ENCODE measurements around the gene HLF. TPM values are rescaled to one million over a fixed set of nuclear protein-coding genes. Genes with fewer than 3 reads are reported as not detected.
A peak's percentile ranks its signal among the peaks of the same experiment; 100 is the strongest.

The HLF gene
- total RNA-seq, 1 donor from 2014 or later: 0.26 TPM

- H3K4me3 ChIP-seq (ENCODE audit: low read depth, low read length): no peak overlapping the region
- peak; percentile 76 for DNase-seq (ENCODE audit: low read depth)
- no peak for FAIRE-seq
Measured at GRCh38 chr17:55273579-55274354, 9.0 kb downstream of the HLF start.

DNA sequence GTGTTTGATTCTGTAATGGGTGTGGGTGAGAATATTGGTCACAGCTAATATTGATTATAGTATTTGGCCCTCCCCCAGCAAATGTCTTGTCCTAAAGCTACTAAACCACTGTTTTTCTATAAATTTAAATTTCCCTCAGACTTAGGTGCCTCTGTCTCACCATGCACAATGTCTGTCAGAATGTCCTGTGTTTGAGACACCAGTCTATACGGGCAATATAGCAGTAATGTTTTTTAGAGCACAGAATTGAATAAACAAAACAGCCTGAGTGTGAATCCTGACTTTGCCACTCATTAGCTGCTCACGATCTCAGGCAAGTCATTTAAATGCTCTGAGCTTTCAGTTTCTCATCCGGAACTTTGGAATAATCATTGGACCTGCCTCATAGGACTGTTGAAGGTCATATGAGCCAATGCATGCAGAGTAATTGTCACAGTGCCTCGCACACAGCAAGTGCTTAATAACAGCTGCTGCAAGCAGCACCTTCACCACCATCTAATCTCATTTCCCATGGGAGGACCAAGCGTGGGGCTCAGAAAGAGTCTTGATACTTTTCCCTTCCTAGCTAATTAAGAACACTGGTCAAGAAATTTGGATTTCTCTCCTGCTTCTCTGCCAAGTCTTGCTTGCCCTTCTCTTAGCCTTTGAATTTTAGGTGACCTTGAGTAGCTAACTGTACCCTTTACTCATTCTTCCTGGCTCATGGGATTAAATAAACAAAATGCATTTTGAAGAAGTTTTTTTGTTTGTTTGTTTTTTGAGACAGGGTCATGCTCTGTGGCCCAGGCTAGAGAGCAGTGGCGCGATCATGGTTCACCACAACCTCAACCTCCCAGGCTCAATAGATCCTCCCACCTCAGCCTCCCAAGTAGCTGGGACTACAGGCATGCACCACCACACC, 9.8 kb downstream of the HLF start:
- Histone ChIP-seq H3K36me3 (ENCODE audit: control insufficient read depth, insufficient read depth, low read length) (no peaks in the 10 kb centered on the region), H3K4me3 (ENCODE audit: low read depth, low read length) (no peak overlapping the region)

More at GRCh38 chr17:55273579-55274354, 9.0 kb downstream of the HLF start:
- H3K36me3 ChIP-seq (ENCODE audit: control insufficient read depth, insufficient read depth, low read length): no peaks in the 10 kb centered on the region
- no peaks in the 10 kb centered on the region for H3K27me3 ChIP-seq (ENCODE audit: control insufficient read depth, insufficient read depth, low read length)
- TF ChIP-seq, protein P1, sequence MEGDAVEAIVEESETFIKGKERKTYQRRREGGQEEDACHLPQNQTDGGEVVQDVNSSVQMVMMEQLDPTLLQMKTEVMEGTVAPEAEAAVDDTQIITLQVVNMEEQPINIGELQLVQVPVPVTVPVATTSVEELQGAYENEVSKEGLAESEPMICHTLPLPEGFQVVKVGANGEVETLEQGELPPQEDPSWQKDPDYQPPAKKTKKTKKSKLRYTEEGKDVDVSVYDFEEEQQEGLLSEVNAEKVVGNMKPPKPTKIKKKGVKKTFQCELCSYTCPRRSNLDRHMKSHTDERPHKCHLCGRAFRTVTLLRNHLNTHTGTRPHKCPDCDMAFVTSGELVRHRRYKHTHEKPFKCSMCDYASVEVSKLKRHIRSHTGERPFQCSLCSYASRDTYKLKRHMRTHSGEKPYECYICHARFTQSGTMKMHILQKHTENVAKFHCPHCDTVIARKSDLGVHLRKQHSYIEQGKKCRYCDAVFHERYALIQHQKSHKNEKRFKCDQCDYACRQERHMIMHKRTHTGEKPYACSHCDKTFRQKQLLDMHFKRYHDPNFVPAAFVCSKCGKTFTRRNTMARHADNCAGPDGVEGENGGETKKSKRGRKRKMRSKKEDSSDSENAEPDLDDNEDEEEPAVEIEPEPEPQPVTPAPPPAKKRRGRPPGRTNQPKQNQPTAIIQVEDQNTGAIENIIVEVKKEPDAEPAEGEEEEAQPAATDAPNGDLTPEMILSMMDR (IDR thresholded peaks at IDR 0.05; ENCODE audit: insufficient read depth, low read length, severe bottlenecking): no peak

GRCh38 chr17:55275894-55276804, 11.4 kb downstream of the HLF start:
- FAIRE-seq (no peak), DNase-seq (ENCODE audit: low read depth) (peak; percentile 76)
- TF ChIP-seq, protein P1 (IDR thresholded peaks at IDR 0.05; ENCODE audit: insufficient read depth, low read length, severe bottlenecking): no peak
- Histone ChIP-seq H3K36me3 (ENCODE audit: control insufficient read depth, insufficient read depth, low read length) (no peaks in the 10 kb centered on the region), H3K4me3 (ENCODE audit: low read depth, low read length) (no peak overlapping the region), H3K27me3 (ENCODE audit: control insufficient read depth, insufficient read depth, low read length) (no peaks in the 10 kb centered on the region)

More for the DNA sequence above, 9.8 kb downstream of the HLF start:
- TF ChIP-seq, protein P1 (IDR thresholded peaks at IDR 0.05; ENCODE audit: insufficient read depth, low read length, severe bottlenecking): no peak
- no peak for FAIRE-seq
- DNase-seq (ENCODE audit: low read depth): no peak
- H3K27me3 ChIP-seq (ENCODE audit: control insufficient read depth, insufficient read depth, low read length): no peaks in the 10 kb centered on the region

DNA sequence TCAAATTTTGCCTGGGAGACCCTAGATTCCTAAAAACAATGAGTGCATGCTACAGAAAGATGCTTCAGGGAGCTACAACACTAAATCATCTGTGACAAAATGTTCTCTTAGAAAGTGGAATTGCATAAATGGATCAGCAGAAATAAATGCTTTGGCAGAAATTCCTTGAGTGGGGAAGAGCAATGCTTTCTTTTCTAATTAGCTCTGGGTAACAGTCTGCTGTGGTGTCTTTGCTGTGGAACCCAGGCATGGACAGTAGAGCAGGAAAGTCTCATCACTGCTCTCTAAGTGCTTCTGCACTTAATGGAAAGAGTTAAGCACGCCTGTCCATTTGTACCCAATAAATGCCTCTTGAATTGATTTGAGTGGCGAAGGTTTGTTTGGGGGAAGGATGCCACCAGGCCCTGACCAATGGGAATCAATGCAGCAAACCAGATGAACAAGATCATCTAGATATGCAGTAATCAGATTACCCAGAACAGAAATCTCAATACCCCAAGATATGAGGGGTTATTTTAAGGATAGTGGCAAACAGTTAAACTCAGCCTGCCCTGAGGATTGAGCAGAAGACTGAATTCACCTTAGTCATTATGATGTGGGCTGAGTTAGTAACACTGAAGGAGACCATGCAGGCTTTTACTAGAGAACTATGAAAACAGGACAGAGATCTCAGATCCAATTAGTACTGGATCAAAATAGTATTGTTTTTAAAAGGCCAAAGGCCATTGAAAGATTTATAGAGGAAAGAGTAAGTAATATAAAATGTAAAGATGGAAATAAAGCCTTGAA, 13.6 kb downstream of the HLF start:
- H3K4me3 ChIP-seq (ENCODE audit: low read depth, low read length): no peak overlapping the region
- H3K27me3 ChIP-seq (ENCODE audit: control insufficient read depth, insufficient read depth, low read length): no peaks in the 10 kb centered on the region
- FAIRE-seq: no peak
- H3K36me3 ChIP-seq (ENCODE audit: control insufficient read depth, insufficient read depth, low read length): no peaks in the 10 kb centered on the region
- TF ChIP-seq, protein P1 (IDR thresholded peaks at IDR 0.05; ENCODE audit: insufficient read depth, low read length, severe bottlenecking): no peak
- DNase-seq (ENCODE audit: low read depth): no peak

GRCh38 chr17:55279203-55279602, 14.4 kb downstream of the HLF start:
- H3K27me3 ChIP-seq (ENCODE audit: control insufficient read depth, insufficient read depth, low read length): no peaks in the 10 kb centered on the region
- DNase-seq (ENCODE audit: low read depth): no peak
- no peak for FAIRE-seq

More at GRCh38 chr17:55279203-55279602, 14.4 kb downstream of the HLF start:
- Histone ChIP-seq H3K4me3 (ENCODE audit: low read depth, low read length) (no peak overlapping the region), H3K36me3 (ENCODE audit: control insufficient read depth, insufficient read depth, low read length) (no peaks in the 10 kb centered on the region)
- TF ChIP-seq, protein P1 (IDR thresholded peaks at IDR 0.05; ENCODE audit: insufficient read depth, low read length, severe bottlenecking): no peak
